Ovary (tissue), 9 donors: ENCODE measurements around the gene MBNL3. TPM values are rescaled to one million over a fixed set of nuclear protein-coding genes. Genes with fewer than 3 reads are reported as not detected.

Experiments used
- DNase-seq, 5 donors: peaks; one replicate each; pipeline ENCODE4 v3.0.0-alpha.2; 2019 to 2020
- H3K27ac ChIP-seq, 2 donors: fragments of 200-600 bp; one replicate each; pipeline versions ENCODE4 v1.5.1 to v1.8.0; 2019 to 2022
- H3K27me3 ChIP-seq: fragments of 200-600 bp; one replicate; pipeline ENCODE4 v1.8.0; 2022
- H3K36me3 ChIP-seq: fragments of 200-600 bp; sonication (generic); one replicate; pipeline ENCODE4 v1.5.1; 2019
- H3K4me1 ChIP-seq: one replicate; pipeline ENCODE4 v1.8.1; 2013; ENCODE audit warnings: mild to moderate bottlenecking, moderate library complexity; ENCODE audit not compliant: insufficient read depth
- H3K4me3 ChIP-seq: fragments of 200-600 bp; sonication (generic); one replicate; pipeline ENCODE4 v1.5.1; 2017
- H3K9me3 ChIP-seq, 2 donors: fragments of 200-600 bp in 1 of 2; sonication (generic) in 1 of 2; one replicate each; pipeline versions ENCODE4 v1.5.1 to v1.8.1; 2013 to 2019; ENCODE audit warnings: mild to moderate bottlenecking in 1 of 2, moderate library complexity in 1 of 2
- CTCF ChIP-seq, 3 donors: fragments of 450-650 bp in 2 of 3; fragments of 200-600 bp in 1 of 3; IDR thresholded peaks; one replicate each; pipeline versions ENCODE4 v1.5.1 to v1.8.0; 2016 to 2022; ENCODE audit warnings: antibody characterized with exemption in 3 of 3, mild to moderate bottlenecking in 1 of 3
- EP300 ChIP-seq: sonication (generic); formaldehyde crosslinking; IDR thresholded peaks from one replicate; pipeline ENCODE4 v1.6.1; 2017; ENCODE audit warnings: antibody characterized with exemption
- POLR2A ChIP-seq: fragments of 450-650 bp; IDR thresholded peaks from one replicate; pipeline ENCODE4 v1.6.1; 2017; ENCODE audit warnings: antibody characterized with exemption, mild to moderate bottlenecking, moderate library complexity
- WGBS, 3 donors: extraction: QIAGEN DNeasy Blood & Tissue Kit in 1 of 3; methylation state at CpG; one replicate each; pipeline versions ENCODE4 v1.1.5 to v1.1.7; 2013 to 2017; 5-methylcytosine and 5-hydroxymethylcytosine counted together
- intact Hi-C, 4 donors: fragments of 100-400 bp; cut with DNase I; formaldehyde crosslinking; loops; one replicate each; pipeline versions ENCODE4 v1.11.0 to v1.15.1; 2022 to 2023
- polyA plus RNA-seq, 2 donors: library from polyadenylated mRNA; stranded (reverse); fragments of 200-250 nt in 1 of 2; fragments of 350-450 nt in 1 of 2; fragmentation: Illumina TruSeq in 1 of 2; extraction: RNeasy Lipid Tissue Mini Kit (QIAGEN cat#74804) in 1 of 2; gene quantifications; one replicate each; pipeline ENCODE4 v1.2.3, GENCODE V29; 2013 to 2014
- total RNA-seq, 7 donors: library from RNA; depleted of rRNA in 2 of 7; stranded (reverse); fragments of >200 nt in 2 of 7; fragmentation: NEBNext Ultra II Directional in 3 of 7; extraction: Animal tissue kit (Norgen Biotek cat#: 25700) in 3 of 7; gene quantifications; one replicate each; pipeline versions ENCODE4 v1.1.0 to v1.2.4, GENCODE V29; 2016 to 2023
- donor health status: DM: no; HTN: no; CAD: no; lungs with moderate emphysema.
- donor health status: DM: no; HTN: no; CAD: no.
- donor health status: Bipolar disorder and iron deficiency.
- donor health status: DM: yes; HTN: yes; CAD: no.
- donor health status: DM: no; HTN: no; CAD: no.
- donor health status: DM: yes; HTN: yes; CAD: no.

The MBNL3 gene
- total and polyA plus RNA-seq, 9 donors, result 1.1 to 56.2 (median 13.3) TPM

DNA sequence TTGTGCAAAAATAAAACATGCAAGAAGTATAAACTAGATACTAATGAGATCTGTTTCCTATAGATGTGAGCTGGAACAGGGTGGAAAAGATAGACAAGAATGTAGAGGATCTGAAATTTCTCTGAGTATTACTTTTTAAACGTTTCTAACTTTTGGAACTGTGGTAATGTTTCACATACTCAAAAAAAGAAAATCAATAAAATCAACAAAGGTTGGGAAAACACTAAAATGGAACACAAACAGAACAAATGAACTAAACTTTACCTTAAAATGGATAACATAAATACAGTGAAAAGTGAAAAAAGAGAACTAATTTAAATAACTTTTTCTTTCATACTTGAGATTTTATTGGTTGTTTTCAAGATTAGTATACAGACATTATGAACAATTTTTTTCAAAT lies 32.0 kb upstream of the MBNL3 start:
- no peak for DNase-seq
- intact Hi-C loops, result no loop called here
- Histone ChIP-seq H3K4me1 (no peaks in the 10 kb centered on the region), H3K27ac (no peak overlapping the region), H3K4me3 (no peak overlapping the region), H3K9me3 (no peaks in the 10 kb centered on the region), H3K27me3 (no peaks in the 10 kb centered on the region), H3K36me3 (no peaks in the 10 kb centered on the region)
- 28 to 32% (median 29%) methylated on average over 1 of the region's 1 CpG for WGBS, 3 donors
- no peak for TF ChIP-seq CTCF (IDR thresholded peaks at IDR 0.05)
- TF ChIP-seq POLR2A, result no peak
- TF ChIP-seq EP300, result no peak

- Histone ChIP-seq H3K36me3 (no peaks in the 10 kb centered on the region), H3K4me3 (no peak overlapping the region), H3K27me3 (no peaks in the 10 kb centered on the region), H3K4me1 (no peaks in the 10 kb centered on the region), H3K27ac (no peak overlapping the region), H3K9me3 (no peaks in the 10 kb centered on the region)
- intact Hi-C loops, result no loop called here
- TF ChIP-seq EP300 (no peak), CTCF (IDR thresholded peaks at IDR 0.05) (no peak), POLR2A (no peak)
- 62 to 76% (median 68%) methylated on average over 3 of the region's 3 CpGs for WGBS, 3 donors
- no peak for DNase-seq
Observed at GRCh38 chrX:132520213-132520612, 31.4 kb upstream of the MBNL3 start.

DNA sequence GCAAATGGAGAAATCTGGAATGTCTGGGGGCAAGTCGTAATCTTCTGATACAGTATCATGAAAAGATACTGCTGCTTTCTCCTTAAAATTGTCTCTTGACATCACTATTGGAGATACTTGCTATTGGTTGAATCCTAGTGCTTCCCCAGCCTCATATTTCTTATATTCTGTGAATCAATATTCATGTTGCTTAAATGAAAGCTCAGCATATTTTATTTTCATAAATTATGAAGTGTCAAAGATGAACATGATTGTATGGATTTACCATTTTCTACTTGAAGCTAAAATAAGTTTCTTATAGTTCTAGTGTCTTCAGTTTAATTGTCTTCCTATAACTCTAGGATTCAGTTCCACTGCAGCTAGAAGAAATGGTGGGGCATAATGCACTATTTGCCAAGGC lies 29.6 kb upstream of the MBNL3 start:
- TF ChIP-seq POLR2A (no peak), CTCF (IDR thresholded peaks at IDR 0.05) (no peak), EP300 (no peak)
- no peak overlapping the region for H3K4me3 ChIP-seq
- intact Hi-C loops, result no loop called here
- H3K9me3 ChIP-seq, result no peaks in the 10 kb centered on the region
- H3K27me3 ChIP-seq, result no peaks in the 10 kb centered on the region
- WGBS, 3 donors, result 47 to 59% (median 56%) methylated on average over 1 of the region's 1 CpG
- no peak overlapping the region for H3K27ac ChIP-seq
- H3K36me3 ChIP-seq, result no peaks in the 10 kb centered on the region
- H3K4me1 ChIP-seq, result no peaks in the 10 kb centered on the region
- DNase-seq, result no peak

GRCh38 chrX:132508834-132509233 lies 20.0 kb upstream of the MBNL3 start:
- TF ChIP-seq CTCF (IDR thresholded peaks at IDR 0.05), result no peak
- TF ChIP-seq POLR2A, result no peak
- no peak for TF ChIP-seq EP300
- Histone ChIP-seq H3K36me3 (no peaks in the 10 kb centered on the region), H3K4me1 (no peaks in the 10 kb centered on the region), H3K27ac (no peak overlapping the region), H3K4me3 (no peak overlapping the region), H3K9me3 (no peaks in the 10 kb centered on the region), H3K27me3 (no peaks in the 10 kb centered on the region)
- no peak for DNase-seq
- intact Hi-C loops, result no loop called here
- 74 to 83% (median 78%) methylated on average over 2 of the region's 2 CpGs for WGBS, 3 donors

DNA sequence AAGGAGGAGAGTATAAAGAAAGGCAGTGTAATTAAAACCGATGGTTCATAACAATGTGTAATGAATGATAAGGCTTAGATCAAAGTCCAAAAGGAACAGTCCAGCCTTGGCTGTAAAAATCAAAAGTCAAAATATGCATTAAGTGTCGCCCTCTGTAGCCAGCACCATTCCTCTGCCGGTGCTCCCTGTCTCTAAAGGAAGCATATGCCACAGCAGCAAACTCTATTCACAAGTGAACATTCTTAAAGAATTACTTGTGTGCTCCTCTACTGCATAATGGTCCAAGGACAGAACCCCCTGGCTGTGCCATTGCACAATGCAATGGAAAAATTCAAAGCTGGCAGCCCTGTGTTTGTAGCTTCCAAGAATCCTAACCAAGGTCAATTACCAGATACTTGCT lies 16.3 kb upstream of the MBNL3 start:
- 41 to 47% (median 42%) methylated on average over 3 of the region's 3 CpGs for WGBS, 3 donors
- peak in 2 of 5 donors; percentile 7 to 18 for DNase-seq
- intact Hi-C loops, result no loop called here

More for the DNA sequence above, 16.3 kb upstream of the MBNL3 start:
- TF ChIP-seq CTCF (IDR thresholded peaks at IDR 0.05), result no peak
- TF ChIP-seq EP300, result no peak
- no peak for TF ChIP-seq POLR2A
- H3K36me3 ChIP-seq, result no peaks in the 10 kb centered on the region
- H3K27ac ChIP-seq, result no peak overlapping the region
- no peaks in the 10 kb centered on the region for H3K4me1 ChIP-seq
- no peaks in the 10 kb centered on the region for H3K27me3 ChIP-seq
- no peaks in the 10 kb centered on the region for H3K9me3 ChIP-seq
- no peak overlapping the region for H3K4me3 ChIP-seq
